GM19438 (cell line): ENCODE data around the gene NGB.

ENCODE experiments used
- ATAC-seq: cut with Tn5 transposase; IDR thresholded peaks from one replicate; pipeline ENCODE4 v1.9.1; 2021; ENCODE audit warnings: low read depth; ENCODE audit not compliant: unreplicated experiment

The NGB gene

DNA sequence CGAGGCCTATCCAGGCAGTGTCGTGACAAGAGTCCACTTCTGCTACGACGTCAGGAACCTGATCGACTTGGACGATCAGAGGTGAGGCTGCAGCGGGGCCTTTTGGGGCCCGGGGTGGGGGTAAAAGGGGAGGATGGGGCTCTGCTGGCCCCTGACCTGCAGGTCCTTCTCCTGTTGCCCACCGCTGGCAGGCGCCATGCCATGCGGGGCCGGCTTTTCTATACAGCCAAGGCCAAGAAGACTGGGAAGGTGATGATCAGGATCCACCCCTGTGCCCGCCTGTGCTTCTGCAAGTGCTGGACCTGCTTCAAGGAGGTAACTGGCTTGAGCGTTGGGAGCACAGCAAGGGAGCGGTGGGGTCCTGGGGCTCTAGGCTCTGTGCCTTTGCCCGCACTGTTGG lies 31.6 kb downstream of the NGB start:
- ATAC-seq: no peak

- ATAC-seq: no peak
Measured at GRCh38 chr14:77238996-77239395, 32.0 kb downstream of the NGB start.

DNA sequence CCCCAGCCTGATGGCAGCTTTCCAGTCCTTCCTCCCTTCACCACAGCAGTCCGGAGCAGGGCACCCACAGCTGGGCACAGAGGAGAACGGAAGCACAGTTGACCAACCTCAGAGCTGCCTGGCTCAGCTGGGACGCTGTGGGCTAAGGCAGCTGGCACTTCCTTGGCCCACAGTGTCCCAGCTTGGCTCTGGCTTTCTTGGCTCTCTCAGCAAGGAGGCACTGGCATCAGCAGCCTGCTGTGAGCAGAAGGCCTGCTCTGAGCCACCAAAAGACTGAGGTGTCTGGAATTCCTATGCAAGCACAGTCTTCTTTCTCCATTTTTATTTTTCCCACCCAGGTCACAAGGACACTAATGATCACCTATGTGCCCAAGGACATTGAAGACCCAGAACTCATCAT lies 32.6 kb downstream of the NGB start:
- ATAC-seq: no peak

GRCh38 chr14:77236814-77237213 lies 34.2 kb downstream of the NGB start:
- ATAC-seq: no peak

- ATAC-seq: no peak
Measured at GRCh38 chr14:77231721-77232120, 39.3 kb downstream of the NGB start.

GRCh38 chr14:77230914-77231313 lies 40.1 kb downstream of the NGB start:
- no peak for ATAC-seq

DNA sequence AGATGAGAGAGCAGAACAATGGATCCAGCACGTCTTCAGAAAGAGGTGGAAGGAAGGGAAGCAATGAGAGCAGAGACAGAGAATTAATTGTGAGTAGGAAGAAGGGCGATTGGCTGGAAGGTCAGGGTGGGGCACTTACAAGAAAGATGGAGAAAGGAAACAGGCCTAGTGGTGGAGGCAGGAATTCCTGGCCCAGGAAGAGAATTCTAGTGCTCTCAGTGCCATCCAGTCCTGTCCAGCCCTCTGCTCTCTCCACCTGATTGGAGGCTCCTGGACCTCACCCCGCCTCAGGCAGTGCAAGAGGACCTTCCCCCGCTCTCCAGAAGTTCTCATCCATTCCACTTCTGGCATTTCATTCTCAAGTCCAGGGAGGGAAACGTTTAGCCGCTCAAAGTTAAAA lies 43.0 kb downstream of the NGB start:
- ATAC-seq: no peak

DNA sequence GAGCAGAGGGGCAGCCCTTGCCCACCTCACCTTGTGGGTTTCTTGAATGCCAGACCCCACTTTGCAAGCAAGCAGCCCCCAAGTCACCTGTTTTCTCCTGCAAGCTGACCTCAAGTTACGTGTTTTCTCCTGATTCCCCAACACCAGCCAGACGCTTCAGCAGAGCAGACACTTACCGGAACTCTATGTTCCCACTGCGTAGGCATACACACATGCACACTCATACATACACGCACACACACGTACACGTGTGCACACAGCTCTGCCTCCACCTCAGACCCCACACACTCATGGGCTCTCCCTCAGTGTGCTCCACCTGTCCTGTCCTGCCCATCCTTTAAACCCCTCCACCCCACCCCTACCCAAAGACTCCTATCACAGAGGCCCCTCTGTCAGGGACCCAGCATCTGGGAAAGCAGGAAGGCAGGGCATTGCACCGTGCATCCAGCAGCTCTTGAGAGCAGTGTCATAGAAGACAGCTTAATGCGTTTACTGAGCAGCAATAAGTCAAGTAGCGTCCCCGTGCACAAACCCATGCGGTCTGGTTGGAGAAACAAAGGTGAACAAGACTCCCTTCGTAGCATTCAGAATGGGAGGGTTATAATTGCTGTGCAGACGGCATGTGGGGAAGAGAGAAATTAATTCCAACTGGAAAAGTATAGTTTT lies 45.0 kb downstream of the NGB start:
- no peak for ATAC-seq

DNA sequence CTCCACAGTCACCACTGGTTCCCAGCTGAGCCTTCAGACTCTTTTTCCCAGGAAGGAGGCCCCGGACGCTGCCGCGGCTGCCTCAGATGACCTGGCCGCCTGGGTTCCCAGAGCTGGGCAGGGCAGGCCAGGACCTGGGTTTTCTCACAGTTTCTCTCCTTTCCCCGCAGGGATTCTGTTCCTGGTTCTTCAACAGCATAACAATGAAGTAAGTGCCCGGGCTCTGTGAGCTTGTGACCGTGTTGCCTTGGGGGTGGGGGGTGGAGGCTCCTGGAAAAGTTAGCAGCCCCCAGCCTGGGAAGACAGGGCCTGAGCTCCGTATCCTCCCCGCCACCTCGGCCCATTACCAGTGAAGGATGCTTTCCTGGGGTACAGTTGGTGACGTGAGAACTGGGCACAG lies 45.8 kb downstream of the NGB start:
- ATAC-seq: no peak

DNA sequence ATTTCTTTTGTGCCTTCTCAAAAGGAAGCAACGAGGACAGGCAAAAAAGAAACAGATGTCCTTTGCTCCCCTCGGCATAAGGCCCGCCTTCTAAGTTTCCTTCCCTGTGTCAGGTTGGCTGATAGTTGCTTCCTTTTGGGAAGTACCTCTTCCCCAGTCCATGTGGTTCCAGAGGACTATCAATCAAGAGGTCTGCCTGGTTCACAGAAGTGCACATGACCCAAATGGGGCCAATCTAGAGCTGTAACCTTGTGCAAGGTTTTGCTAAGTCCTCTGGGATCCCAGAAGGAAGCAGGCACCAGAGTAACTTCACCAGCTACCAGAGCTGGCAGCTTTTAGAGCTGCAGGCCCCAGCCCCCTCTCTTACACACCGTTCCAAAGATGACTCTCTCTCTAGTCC lies 46.8 kb downstream of the NGB start:
- no peak for ATAC-seq

GRCh38 chr14:77222546-77223225 lies 48.3 kb downstream of the NGB start:
- no peak for ATAC-seq

DNA sequence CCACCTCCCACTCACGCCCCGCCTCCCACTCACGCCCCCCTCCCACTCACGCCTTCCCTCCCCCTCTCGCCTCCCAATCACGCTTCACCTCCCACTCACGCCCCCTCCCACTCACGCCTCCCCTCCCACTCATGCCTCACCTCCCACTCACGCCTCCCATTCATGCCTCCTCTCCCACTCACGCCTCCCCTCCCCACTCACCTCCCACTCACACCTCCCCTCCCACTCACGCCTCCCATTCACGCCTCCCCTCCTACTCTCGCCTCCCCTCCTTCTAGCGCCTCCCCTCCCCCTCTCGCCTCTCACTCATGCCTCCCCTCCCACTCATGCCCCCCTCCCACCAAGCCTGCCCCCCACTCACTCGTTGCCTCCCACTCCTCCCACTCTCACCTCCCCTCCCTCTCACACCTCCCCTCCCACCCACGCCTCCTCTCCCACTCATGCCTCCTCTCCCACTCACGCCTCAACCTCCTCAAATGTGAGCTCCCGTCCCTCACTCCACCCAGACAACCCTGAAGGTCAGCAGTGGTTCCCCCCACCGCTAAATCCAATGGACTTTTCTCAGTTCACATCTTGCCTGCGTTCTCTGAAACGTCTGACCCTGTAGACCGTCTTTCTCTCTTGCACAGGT lies 49.6 kb downstream of the NGB start:
- no peak for ATAC-seq

DNA sequence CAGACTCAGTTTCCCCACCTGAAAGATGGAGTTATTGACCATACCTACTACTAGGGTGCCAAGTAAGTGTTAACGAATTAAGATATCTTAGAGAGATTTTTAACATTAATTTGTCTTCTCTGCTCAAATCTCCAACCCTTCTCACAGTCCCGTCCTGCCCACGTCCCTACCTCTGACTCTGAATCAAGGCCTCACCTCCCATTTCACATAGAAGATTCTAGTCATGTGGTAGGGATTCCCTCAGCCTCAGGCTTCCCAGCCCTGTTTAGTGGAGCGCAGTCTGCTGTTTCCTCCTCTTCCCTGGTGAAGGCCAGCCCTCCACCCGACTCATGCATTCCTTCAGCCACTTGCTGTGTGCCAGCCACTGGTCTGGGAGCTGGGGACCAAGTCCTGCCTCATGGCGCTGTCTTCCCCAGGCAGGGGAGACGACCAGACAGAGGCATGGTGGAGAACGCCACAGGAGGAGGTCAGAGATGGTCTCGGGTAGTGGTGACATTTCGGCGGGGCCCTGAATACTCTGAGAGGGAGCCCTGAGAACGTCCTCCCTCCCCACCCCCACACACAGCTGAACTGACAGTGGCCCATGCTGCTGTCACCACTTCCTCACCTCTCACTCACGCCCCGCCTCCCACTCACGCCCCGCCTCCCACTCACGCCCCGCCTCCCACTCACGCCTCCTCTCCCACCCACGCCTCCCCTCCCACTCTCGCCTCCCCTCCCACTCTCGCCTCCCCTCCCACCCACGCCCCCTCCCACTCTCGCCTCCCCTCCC lies 50.6 kb downstream of the NGB start:
- ATAC-seq: no peak

- ATAC-seq: no peak
Measured at GRCh38 chr14:77219591-77219990, 51.4 kb downstream of the NGB start.

DNA sequence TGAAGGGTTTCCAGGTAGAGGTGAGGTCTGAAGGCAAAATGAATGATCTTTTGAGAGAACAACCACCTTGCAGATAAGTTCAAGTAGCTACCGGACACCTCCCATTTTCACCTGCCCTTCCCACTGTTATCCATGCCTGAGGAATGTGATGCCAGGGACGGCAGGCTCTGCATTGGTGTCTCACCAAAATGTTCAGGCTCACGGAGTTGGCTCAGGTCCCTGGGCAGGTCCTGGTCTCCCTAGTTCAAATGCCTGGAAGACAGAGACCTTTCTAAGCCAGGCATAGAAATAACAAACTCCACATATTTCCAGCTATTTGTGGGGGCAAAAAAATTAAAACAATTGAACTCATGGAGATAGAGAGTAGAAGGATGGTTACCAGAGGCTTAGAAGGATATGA lies 53.5 kb downstream of the NGB start:
- no peak for ATAC-seq
